ENCODE results near the gene PRICKLE2.

PRICKLE2 gene

GRCh38 chr3:64179249-64179648 is 46.0 kb downstream of the PRICKLE2 start:
- Histone ChIP-seq H3K4me2 (peak overlapping the region in 1 of 11 experiments; percentile 12; a peak in 1 of 22 replicates), H3K9ac (no peak overlapping the region), H3K36me3 (0 out of 22 replicates have a peak, but pooled peaks cover 0 to 5% (median 0%) of the 10 kb centered on the region in 11 experiments), H3K9me3 (replicated peaks in 1 of 11) (peaks cover 0 to 8% (median 5%) of the 10 kb centered on the region in 11 experiments; a peak in 8 of 22 replicates), H3K4me3 (no peak overlapping the region), H3K27ac (no peak overlapping the region), H3K27me3 (no peaks in the 10 kb centered on the region), H3K4me1 (peaks cover 0 to 18% (median 0%) of the 10 kb centered on the region in 10 experiments; a peak in 5 of 20 replicates), H4K20me1 (no peaks in the 10 kb centered on the region)
- no peak for TF ChIP-seq Cebpa-rat (IDR thresholded peaks at IDR 0.05)

DNA sequence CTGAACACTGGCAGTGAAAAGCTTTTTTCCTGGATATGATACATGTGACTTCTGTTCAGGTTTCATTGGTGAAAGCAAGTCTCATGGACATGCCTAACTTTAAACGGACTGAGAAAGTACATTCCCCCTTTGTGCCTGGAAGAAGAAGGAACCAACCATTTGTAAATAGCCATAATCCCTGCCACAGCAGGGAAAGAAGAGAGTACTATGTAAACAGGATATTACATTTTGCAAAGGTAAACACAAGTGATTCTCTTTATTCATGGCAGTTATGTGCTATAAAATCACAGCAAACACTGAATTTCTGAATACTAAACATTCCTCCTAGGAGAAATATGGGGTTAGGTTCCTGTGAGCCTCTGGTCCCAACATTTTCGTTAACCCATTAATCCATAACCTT is 46.8 kb downstream of the PRICKLE2 start:
- Histone ChIP-seq H3K4me3 (no peak overlapping the region), H3K4me1 (peaks cover 0 to 18% (median 0%) of the 10 kb centered on the region in 10 experiments; a peak in 5 of 20 replicates), H3K9ac (no peak overlapping the region), H3K36me3 (0 out of 22 replicates have a peak, but pooled peaks cover 0 to 5% (median 0%) of the 10 kb centered on the region in 11 experiments), H3K9me3 (replicated peaks in 1 of 11) (peaks cover 0 to 8% (median 5%) of the 10 kb centered on the region in 11 experiments; a peak in 8 of 22 replicates), H3K27ac (no peak overlapping the region), H4K20me1 (no peaks in the 10 kb centered on the region), H3K4me2 (no peak overlapping the region), H3K27me3 (no peaks in the 10 kb centered on the region)
- no peak for TF ChIP-seq Cebpa-rat (IDR thresholded peaks at IDR 0.05)

DNA sequence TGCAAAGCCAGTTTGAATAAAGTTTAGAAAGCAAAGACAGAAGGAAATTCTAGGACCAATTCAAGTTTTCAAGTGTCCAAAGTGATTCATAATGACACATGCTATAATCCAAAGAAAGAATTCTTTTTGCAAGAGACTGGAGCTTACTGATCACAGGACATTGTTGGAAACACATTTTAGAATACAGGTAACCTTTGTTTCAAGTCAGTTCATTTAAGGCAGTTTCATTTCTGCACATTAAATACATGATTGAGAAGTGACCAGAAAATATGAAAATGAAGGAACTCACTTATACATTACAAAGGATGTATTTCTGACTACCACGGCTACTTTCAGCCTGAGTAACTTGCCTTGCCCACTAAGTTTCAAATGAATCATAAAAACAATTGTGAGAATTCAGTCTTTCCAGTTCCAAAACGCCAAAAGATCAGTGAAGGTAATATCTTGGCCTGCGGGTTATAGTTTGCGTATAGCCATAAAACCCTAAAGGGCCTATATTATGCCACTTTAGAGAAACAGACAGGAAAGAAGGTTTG is 48.7 kb downstream of the PRICKLE2 start:
- H3K27ac ChIP-seq, result no peak overlapping the region
- H3K9me3 ChIP-seq (replicated peaks in 1 of 11), result peaks cover 0 to 13% (median 7%) of the 10 kb centered on the region in 11 experiments; a peak in 10 of 22 replicates
- no peaks in the 10 kb centered on the region for H3K27me3 ChIP-seq
- no peak for TF ChIP-seq Cebpa-rat (IDR thresholded peaks at IDR 0.05)
- no peak overlapping the region for H3K4me3 ChIP-seq
- no peak overlapping the region for H3K9ac ChIP-seq
- H3K4me2 ChIP-seq, result no peak overlapping the region
- peaks cover 0 to 18% (median 0%) of the 10 kb centered on the region in 10 experiments; a peak in 5 of 20 replicates for H3K4me1 ChIP-seq
- H4K20me1 ChIP-seq, result no peaks in the 10 kb centered on the region
- no peaks in the 10 kb centered on the region for H3K36me3 ChIP-seq

- Histone ChIP-seq H3K27ac (no peak overlapping the region), H3K9me3 (replicated peaks in 1 of 11) (peaks cover 0 to 18% (median 7%) of the 10 kb centered on the region in 11 experiments; a peak in 12 of 22 replicates), H3K9ac (no peak overlapping the region), H3K4me3 (no peak overlapping the region), H3K36me3 (no peaks in the 10 kb centered on the region), H3K4me2 (no peak overlapping the region), H3K27me3 (no peaks in the 10 kb centered on the region), H4K20me1 (no peaks in the 10 kb centered on the region), H3K4me1 (peaks cover 0 to 3% (median 0%) of the 10 kb centered on the region in 10 experiments; a peak in 3 of 20 replicates)
- TF ChIP-seq Cebpa-rat (IDR thresholded peaks at IDR 0.05), result no peak
Observed at GRCh38 chr3:64174328-64174727, 50.9 kb downstream of the PRICKLE2 start.

GRCh38 chr3:64173563-64173962 is 51.7 kb downstream of the PRICKLE2 start:
- Histone ChIP-seq H3K27ac (no peak overlapping the region), H3K4me2 (no peak overlapping the region), H3K36me3 (no peaks in the 10 kb centered on the region), H3K27me3 (no peaks in the 10 kb centered on the region), H3K4me1 (no peaks in the 10 kb centered on the region), H3K9me3 (replicated peaks in 1 of 11) (peaks cover 0 to 18% (median 7%) of the 10 kb centered on the region in 11 experiments; a peak in 12 of 22 replicates), H3K9ac (no peak overlapping the region), H4K20me1 (no peaks in the 10 kb centered on the region), H3K4me3 (no peak overlapping the region)
- no peak for TF ChIP-seq Cebpa-rat (IDR thresholded peaks at IDR 0.05)

DNA sequence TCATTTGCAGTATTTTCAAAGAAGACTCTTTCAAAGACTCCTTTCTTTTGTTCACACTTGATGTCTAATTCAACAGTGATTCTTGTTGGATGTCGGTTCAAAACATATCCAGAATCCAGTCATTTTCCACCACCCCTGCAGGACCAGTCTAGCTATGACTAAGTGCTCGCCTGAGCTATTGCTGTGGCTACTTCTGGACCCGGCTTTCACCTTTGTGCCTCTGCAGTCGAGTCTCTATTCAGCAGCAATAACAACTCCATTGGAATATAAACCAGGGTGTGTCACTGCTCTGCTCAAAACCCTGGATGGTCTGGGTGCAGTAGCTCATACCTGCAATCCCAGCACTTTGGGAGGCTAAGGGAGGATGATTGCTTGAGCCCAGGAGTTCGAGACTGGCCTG is 55.0 kb downstream of the PRICKLE2 start:
- no peak for TF ChIP-seq Cebpa-rat (IDR thresholded peaks at IDR 0.05)

GRCh38 chr3:64167868-64168267 is 57.4 kb downstream of the PRICKLE2 start:
- Histone ChIP-seq H3K9me3 (replicated peaks in 1 of 11) (peaks cover 0 to 13% (median 4%) of the 10 kb centered on the region in 11 experiments; a peak in 5 of 22 replicates), H4K20me1 (no peaks in the 10 kb centered on the region), H3K4me1 (peaks cover 0 to 5% (median 0%) of the 10 kb centered on the region in 10 experiments; a peak in 1 of 20 replicates), H3K27me3 (no peaks in the 10 kb centered on the region), H3K4me2 (no peak overlapping the region), H3K9ac (no peak overlapping the region), H3K4me3 (no peak overlapping the region), H3K36me3 (no peaks in the 10 kb centered on the region), H3K27ac (no peak overlapping the region)
- TF ChIP-seq Cebpa-rat (IDR thresholded peaks at IDR 0.05), result no peak

More for the DNA sequence above, 55.0 kb downstream of the PRICKLE2 start:
- Histone ChIP-seq H3K9me3 (replicated peaks in 1 of 11) (peaks cover 0 to 13% (median 4%) of the 10 kb centered on the region in 11 experiments; a peak in 5 of 22 replicates), H3K9ac (no peak overlapping the region), H3K4me2 (no peak overlapping the region), H3K4me3 (no peak overlapping the region), H4K20me1 (no peaks in the 10 kb centered on the region), H3K36me3 (no peaks in the 10 kb centered on the region), H3K4me1 (no peaks in the 10 kb centered on the region), H3K27me3 (no peaks in the 10 kb centered on the region), H3K27ac (no peak overlapping the region)

DNA sequence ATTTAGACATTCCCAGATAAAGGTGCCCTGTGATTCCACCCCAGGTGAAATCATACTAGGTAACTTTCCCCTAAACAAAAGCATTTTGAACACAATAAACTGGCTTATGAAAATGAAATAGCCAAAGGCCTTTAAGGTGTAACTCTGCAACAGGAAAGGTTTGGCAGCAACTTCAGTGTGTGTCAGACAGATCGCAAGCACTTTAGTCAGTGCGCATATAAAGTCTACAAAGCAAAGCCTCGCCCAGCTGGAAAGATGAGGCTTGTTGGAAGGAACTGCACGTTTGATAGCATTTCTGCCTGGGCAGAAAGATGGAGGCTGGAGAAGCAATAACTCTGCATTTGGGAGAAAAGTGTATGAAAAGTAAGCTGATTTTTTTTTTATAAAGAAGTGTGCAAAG is 57.9 kb downstream of the PRICKLE2 start:
- no peak for TF ChIP-seq Cebpa-rat (IDR thresholded peaks at IDR 0.05)
- Histone ChIP-seq H3K9ac (no peak overlapping the region), H4K20me1 (no peaks in the 10 kb centered on the region), H3K4me1 (peaks cover 0 to 5% (median 0%) of the 10 kb centered on the region in 10 experiments; a peak in 3 of 20 replicates), H3K9me3 (replicated peaks in 1 of 11) (peaks cover 0 to 13% (median 0%) of the 10 kb centered on the region in 11 experiments; a peak in 4 of 22 replicates), H3K4me3 (no peak overlapping the region), H3K36me3 (no peaks in the 10 kb centered on the region), H3K27me3 (no peaks in the 10 kb centered on the region), H3K27ac (no peak overlapping the region), H3K4me2 (no peak overlapping the region)

DNA sequence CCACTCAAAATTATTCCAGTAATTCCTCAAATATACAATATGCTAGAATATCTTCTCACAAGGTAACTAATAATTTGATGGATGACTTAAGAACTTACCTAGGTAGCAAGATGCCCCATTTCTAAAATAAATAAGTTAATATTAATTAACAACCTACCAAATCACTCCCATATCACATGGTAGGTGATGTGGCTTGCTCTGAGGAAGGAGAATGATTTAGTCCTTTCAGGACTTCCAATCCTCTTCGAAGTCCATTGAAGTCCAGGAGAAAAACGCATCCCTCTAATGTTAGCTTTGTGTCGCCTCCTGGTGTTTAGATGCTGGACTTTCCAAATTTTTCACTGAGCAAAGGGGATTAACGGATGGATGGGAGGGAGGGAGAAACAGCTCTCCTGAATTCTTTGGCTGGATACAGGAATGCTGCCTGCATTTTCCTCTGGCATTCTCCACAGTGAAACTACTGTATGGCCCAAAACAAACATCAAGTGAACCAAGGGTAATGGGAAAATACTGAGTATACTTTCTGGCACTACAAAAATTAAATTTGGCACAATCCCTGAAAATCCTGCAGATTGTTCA is 58.6 kb downstream of the PRICKLE2 start:
- Histone ChIP-seq H3K4me3 (no peak overlapping the region), H3K27ac (no peak overlapping the region), H3K9ac (no peak overlapping the region), H4K20me1 (no peaks in the 10 kb centered on the region), H3K4me1 (peaks cover 0 to 10% (median 3%) of the 10 kb centered on the region in 10 experiments; a peak in 8 of 20 replicates), H3K36me3 (no peaks in the 10 kb centered on the region), H3K4me2 (no peak overlapping the region), H3K9me3 (replicated peaks in 1 of 11) (peaks cover 0 to 12% (median 0%) of the 10 kb centered on the region in 11 experiments; a peak in 3 of 22 replicates), H3K27me3 (no peaks in the 10 kb centered on the region)
- no peak for TF ChIP-seq Cebpa-rat (IDR thresholded peaks at IDR 0.05)
